NCI-H1436 treated with DMSO at 0.1 percent for 48 hours (cell line): ENCODE data around the gene TAS1R1.
"Not testable (repeated sequence)": the region's sequence is repeated elsewhere in the genome, so short reads cannot be mapped to it uniquely, and the experiment has no call there.

Experiments
- DNase-seq: peaks from one replicate; lab custom pipeline; 2025; lab: John Stamatoyannopoulos, UW

Gene TAS1R1

GRCh38 chr1:6591222-6591621, 36.1 kb downstream of the TAS1R1 start:
- no peak for DNase-seq

DNA sequence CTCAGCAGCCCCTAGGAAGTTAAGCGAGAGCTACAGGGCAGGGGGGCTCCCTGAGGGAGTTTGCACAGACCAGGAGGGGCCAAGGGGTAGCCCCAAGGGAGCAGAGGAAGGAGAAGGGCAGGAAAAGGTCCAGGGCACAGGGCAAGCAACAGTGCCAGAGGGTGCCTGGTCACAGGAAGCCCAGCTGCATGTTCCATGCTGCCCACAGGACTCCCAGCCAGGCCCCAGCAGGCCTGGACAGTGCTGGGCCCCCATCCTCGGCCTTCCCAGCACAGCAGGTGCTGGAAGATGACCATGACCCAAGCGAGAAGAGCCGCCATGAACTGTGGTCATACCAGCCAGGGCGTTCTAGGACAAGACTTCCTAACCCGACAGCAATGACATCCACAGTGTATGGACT, 36.5 kb downstream of the TAS1R1 start:
- DNase-seq, result no peak

- no peak for DNase-seq
These were observed 37.3 kb downstream of the TAS1R1 start for GRCh38 chr1:6592441-6592840.

DNA sequence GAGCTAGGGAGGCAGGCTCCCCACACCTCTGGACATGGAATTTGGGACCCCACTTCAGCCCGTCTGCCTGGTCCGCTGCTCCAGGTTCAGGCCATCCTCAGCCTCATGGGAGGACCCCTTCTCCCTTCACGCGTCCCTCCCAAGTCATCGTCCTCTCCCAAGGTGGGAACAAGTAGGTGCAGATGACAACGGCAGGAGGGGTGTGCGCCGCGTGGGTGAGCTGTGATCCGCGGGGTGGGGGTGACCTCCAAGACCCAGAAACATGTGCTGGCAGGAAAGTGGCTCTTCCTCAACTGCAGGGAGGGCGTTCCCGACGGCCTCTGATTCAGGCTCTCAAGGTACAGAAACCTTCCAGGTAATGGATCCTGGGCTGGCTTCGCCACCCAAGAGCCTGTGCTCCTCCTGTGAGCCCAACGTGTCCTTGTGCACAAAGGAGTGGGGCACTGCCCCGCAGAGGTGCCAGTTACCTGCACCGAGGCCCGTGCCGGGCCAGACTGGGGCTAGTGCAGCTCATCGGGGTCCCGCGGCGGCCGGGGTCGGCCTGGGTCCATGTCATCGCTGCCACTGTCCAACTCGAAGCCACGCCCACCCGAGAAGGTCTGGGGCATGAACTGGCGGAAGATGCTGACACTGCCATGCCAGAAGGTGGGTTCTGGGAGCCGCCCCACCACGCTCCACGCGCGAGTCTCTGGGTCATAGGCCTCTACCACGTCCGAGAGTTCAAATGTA, 37.9 kb downstream of the TAS1R1 start:
- DNase-seq, result no peak

DNA sequence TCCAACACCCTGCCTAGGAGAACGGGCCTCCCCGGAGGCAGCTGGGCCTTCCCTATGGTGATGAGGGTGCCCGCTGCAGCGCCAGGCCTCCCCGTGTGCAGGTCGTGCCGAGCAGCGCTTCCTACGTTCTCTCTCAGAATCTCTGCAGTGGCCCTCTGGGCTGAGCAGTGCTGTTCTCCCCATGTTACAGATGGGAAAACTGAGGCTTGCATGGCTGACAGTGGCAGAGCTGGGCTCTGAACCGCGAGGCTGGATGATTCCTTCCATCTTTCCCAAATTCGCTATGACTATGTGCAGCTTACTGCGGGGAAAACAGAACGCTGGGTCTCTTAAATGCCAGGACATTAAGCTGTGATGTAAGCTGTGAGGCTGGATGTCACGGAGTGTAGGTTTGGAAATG, 38.7 kb downstream of the TAS1R1 start:
- DNase-seq, result no peak

DNA sequence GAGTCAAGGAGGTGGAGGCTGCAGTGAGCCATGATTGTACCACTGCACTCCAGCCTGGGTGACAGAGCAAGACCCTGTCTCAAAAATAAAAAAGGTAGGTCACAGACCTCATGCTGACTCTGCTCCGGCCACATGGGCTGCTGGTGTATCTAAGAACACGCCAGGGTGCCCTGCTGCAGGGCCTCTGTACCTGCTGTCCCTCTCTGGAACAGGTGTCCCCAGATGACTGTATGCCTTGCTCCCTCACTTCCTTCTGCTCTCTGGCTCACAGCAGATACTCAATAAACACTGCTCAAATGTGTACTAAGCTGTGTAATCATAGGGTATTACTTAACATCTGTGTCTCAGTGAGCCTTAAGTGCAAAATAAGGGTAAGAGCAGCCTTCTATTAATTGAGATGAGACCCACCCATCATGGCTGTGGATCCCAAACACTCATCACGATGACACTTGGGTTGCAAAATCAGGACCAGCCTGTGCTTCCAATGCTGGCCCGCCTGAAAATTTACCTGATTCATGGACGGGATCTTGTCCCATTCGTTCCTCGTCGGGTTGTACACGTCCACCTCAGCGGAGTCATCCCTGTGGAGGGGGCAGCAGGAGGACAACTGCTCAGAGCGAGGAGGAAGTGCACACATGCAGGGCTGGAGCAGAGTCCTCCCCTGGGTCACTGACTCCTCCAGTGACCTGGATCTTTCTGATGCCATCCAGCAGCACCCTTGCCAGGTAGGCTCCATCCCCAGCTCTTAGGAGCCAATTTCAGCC, 40.1 kb downstream of the TAS1R1 start:
- DNase-seq, result no peak

- DNase-seq, result no peak
These were observed 41.2 kb downstream of the TAS1R1 start for GRCh38 chr1:6596351-6596750.

- no peak for DNase-seq
These were observed 42.0 kb downstream of the TAS1R1 start for GRCh38 chr1:6596886-6597776.

DNA sequence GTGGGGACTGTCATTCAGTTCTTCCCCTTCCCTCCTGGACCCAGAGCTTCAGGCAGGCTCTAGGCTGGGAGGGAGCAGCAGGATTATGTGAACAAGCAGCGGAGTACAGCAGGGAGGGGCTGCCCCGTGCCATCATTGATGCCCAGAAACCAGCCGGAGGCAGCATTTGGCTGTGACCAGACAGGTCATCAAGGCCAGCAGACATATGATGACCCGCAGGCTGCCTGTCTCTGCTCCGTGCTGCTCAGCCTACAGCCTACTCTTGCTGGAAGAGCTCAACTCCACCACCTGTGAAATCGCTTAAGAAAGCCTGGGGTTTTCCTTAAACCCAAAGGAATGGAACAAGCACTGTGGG, 42.6 kb downstream of the TAS1R1 start:
- no peak for DNase-seq

GRCh38 chr1:6599141-6599975, 44.3 kb downstream of the TAS1R1 start:
- DNase-seq, result no peak

DNA sequence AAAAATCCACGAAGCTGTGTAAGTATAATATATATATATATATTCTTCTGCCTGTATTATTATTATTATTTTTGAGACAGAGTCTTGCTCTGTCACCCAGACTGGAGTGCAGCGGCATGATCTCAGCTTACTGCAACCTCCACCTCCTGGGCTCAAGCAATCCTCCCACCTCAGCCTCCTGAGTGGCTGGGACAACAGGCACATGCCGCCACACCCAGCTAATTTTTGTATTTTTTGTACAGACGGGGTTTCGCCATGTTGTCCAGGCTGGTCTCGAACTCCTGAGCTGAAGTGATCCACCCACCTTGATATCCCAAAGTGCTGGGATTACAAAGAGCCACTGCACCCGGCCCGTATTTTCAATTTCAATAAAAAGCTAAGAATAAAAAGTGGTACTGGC, 44.9 kb downstream of the TAS1R1 start:
- not testable (repeated sequence) for DNase-seq

GRCh38 chr1:6600410-6601048, 45.4 kb downstream of the TAS1R1 start:
- DNase-seq, result no peak

DNA sequence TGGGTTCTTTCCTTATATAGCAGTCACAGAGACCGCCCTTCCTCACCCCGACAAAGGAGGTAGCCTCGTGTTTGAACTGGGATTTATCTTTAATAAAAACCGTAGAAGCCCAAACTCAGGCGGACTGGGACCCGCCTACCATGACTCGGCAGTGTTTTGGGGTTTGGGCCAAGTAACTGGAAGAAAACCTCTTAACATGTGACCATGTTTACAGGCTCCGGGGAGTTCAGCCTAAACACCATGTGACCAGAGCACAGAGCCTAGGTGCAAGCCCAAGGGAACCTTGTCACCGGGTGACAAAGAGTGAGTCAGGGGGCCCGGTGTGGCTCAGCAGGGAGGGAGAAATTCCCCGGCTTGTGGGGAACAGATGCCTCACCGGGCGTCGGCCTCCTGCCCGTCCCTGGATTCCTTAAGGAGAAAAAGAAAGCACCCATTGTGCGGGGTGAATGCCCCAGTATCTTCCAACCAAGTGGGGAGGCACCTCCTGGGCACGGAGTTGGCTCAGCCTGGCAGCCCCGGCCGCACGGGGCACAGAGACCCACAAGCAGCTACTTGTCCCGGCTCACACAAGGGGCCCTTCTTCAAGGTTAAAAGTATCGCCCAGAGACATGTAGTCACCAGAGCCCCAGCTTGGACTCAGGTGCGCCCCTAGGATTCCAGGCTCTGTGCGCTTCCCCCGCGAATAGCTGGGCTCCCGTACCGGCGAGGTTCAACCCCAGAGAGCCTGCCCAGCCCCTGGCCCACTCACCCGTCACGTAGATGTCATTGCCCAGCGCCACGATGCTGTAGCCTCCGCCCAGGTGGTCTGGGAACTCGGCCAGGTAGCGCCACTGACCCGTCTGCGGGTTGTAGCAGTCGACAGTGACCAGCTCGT, 46.2 kb downstream of the TAS1R1 start:
- DNase-seq, result no peak

DNA sequence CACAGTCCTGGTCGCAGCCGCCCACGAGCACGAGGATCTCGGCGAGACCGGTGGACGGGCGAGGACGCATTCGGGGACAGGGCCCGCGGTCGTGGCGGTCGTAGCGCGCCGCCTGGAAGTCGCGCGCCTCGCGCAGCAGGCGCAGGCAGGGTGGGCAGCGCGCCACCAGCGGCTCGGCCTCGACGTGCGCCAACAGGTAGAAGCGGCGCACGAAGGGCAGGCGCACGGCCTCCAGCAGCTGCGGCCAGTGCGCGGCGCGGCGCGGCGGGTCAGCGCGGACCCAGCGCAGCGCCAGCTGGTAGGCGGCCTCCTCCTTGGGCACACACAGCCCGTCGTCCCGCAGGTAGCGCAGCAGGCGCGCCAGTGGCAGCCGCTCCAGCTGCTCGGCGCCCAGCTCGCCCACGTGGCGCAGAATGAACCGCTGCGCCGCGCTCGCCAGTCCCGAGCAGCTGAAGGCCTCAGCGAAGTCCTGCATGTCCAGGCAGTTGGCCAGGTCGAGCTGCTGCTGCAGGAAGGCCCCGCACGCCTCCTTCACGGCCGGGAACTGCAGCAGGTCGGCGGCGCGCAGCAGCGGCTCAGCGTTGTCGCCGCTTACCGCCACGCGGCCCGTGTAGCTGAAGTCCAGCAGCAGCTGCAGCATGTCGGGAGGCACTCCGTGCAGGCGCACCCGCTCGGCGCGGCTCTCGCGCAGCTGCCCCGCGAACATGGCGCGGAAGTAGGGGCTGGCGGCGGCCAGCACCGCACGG, 47.0 kb downstream of the TAS1R1 start:
- no peak for DNase-seq

DNA sequence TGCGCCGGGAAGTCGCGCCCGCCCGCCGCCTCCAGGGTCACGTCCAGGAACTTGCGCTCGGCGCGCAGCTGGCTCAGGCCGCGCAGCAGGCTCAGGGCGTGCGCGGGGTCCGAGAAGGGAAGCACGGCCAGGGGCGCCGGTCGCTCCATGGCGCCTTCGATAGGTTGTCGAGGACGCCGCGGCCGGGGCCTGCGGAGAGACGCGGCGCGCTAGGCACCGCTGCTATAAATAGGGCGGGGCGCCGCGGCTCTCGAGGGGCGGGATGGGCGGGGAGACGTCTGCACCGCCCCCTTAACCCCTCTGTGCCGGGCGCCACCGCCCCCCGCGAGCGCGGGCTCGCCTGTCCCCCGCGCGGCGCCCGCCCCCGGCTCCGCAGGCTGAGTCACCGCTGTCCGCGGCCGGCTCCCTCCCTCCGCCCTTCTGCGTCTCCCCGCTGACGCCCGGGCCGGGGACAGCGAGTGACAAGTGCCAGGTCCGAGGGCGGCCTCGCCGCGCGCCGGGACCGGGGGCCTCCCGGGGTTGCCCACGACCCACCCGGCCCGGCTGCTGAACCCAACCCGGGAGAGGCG, 47.6 kb downstream of the TAS1R1 start, which contains the start of gene KLHL21:
Gene KLHL21 (minus strand): TSS at position 201 of the 569 bp plus-strand sequence. CDS start 52 bp downstream, at position 149.
- no peak for DNase-seq

DNA sequence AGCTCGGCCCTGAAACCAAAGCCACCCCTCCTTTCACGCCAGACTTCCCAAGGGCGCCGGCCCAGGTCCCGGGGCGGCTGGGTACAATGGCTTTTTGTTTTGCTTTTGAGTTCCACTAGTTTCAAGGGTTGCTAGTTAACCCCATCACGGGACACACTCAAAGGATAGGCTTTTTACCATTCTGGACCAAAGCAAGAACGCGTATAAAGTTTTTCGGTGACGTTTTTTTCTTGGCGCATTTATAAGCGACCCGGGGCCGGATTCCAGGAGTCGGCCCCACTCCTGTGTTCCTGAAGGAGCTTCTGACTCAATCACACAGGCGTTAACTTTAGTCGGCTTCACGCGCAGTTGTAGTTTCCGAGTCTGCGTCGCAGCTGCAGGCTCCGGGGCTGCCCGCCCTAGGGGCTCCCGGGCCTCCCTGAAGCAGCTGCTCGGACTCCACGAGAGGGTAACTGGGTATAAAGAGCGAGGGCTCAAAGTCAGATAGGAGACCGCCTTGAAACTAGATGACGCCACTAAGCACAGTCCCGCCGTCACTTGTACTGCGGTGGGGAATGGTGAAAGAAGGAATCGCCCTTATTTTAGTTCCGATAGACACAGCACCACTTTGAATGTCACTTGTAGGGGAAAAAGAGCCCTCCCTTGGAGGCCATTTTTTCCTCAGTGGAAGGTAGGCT, 48.3 kb downstream of the TAS1R1 start:
- DNase-seq, result no peak

- no peak for DNase-seq
These were observed 48.9 kb downstream of the TAS1R1 start for GRCh38 chr1:6603915-6604558.
